Effector memory CD4-positive, alpha-beta T cell (primary cell): ENCODE results near the gene RHBG.

Experiments
- DNase-seq, 3 donors: peaks; one replicate each; pipeline ENCODE4 v3.0.0-alpha.2; 2020
- H3K27ac ChIP-seq: 2 replicates; pipeline ENCODE4 v1.7.0; 2013; ENCODE audit warnings: mild to moderate bottlenecking, low read length, moderate library complexity; ENCODE audit not compliant: insufficient read depth, poor library complexity, severe bottlenecking
- H3K27me3 ChIP-seq: replicated peaks from 2 replicates; pipeline ENCODE4 v1.7.0; 2013; ENCODE audit warnings: mild to moderate bottlenecking, low read length; ENCODE audit not compliant: insufficient read depth, control insufficient read depth, poor library complexity, severe bottlenecking
- H3K36me3 ChIP-seq: 2 replicates; pipeline ENCODE4 v1.7.0; 2013; ENCODE audit warnings: mild to moderate bottlenecking, low read length, moderate library complexity; ENCODE audit not compliant: control insufficient read depth, insufficient read depth
- H3K4me1 ChIP-seq: 2 replicates; pipeline ENCODE4 v1.7.0; 2013; ENCODE audit warnings: low read length, mild to moderate bottlenecking; ENCODE audit not compliant: control insufficient read depth, insufficient read depth, poor library complexity, severe bottlenecking
- H3K4me3 ChIP-seq: 2 replicates; pipeline ENCODE4 v1.7.0; 2013; ENCODE audit warnings: low read length, low read depth, mild to moderate bottlenecking; ENCODE audit not compliant: insufficient read depth, poor library complexity, severe bottlenecking
- H3K9me3 ChIP-seq: 2 replicates; pipeline ENCODE4 v1.7.0; 2013; ENCODE audit warnings: mild to moderate bottlenecking, low read length, moderate library complexity; ENCODE audit not compliant: control insufficient read depth

Gene RHBG

DNA sequence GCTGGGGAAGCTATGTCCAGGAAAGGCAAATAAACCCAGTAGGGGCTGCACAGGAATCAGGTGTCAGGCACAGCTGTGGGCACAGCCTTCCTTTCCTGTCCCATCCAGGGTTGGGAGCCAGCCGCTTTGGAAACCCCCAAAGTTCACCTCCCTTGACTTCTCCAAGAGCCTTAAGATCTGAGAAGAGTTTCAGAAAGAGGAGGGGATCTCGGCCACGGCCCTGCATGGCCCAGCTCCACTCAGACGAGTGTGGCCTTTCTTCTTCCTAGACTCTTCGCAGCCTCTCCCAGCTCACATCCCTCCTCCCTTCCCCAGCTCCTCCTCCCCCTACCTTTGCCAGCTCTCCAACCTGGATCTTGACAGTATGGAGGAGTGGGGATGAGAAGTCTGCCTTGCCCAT, 36.7 kb downstream of the RHBG start:
- no peaks in the 10 kb centered on the region for H3K36me3 ChIP-seq
- no peak for DNase-seq
- no peaks in the 10 kb centered on the region for H3K9me3 ChIP-seq
- no peaks in the 10 kb centered on the region for H3K4me1 ChIP-seq
- no peaks in the 10 kb centered on the region for H3K27me3 ChIP-seq
- H3K27ac ChIP-seq = no peak overlapping the region
- H3K4me3 ChIP-seq = no peak overlapping the region

- Histone ChIP-seq H3K36me3 (no peaks in the 10 kb centered on the region), H3K9me3 (no peaks in the 10 kb centered on the region), H3K27me3 (no peaks in the 10 kb centered on the region)
Measured at GRCh38 chr1:156406251-156406650, 37.2 kb downstream of the RHBG start.

GRCh38 chr1:156407344-156407743, 38.3 kb downstream of the RHBG start:
- Histone ChIP-seq H3K4me3 (no peak overlapping the region), H3K27me3 (no peaks in the 10 kb centered on the region), H3K9me3 (no peaks in the 10 kb centered on the region), H3K36me3 (no peaks in the 10 kb centered on the region), H3K27ac (no peak overlapping the region), H3K4me1 (no peaks in the 10 kb centered on the region)
- DNase-seq = no peak

More at GRCh38 chr1:156406251-156406650, 37.2 kb downstream of the RHBG start:
- Histone ChIP-seq H3K4me1 (no peaks in the 10 kb centered on the region), H3K27ac (no peak overlapping the region), H3K4me3 (no peak overlapping the region)
- no peak for DNase-seq

DNA sequence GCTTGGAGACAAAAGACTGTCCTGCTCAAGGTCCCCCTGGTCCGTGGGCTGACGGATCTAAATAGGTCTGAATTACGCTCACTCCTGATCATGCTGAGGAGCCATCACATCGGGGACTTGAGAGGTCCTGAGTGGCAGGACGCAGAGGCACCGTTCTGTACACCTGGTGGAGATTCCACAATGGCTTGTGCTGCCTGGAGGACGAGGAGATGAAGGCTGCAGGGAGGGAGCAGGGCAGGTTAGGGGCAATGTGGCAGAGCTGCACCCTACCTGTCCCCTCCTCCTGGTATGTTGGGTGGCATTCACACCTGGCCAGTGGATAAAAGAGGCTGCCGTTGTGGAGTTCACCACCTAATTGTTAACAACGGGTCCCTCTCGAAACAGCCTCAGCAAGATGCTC, 38.7 kb downstream of the RHBG start:
- Histone ChIP-seq H3K27ac (no peak overlapping the region), H3K36me3 (no peaks in the 10 kb centered on the region), H3K4me3 (no peak overlapping the region), H3K4me1 (no peaks in the 10 kb centered on the region), H3K9me3 (no peaks in the 10 kb centered on the region), H3K27me3 (no peaks in the 10 kb centered on the region)
- no peak for DNase-seq

GRCh38 chr1:156409439-156409838, 40.4 kb downstream of the RHBG start:
- no peak for DNase-seq
- Histone ChIP-seq H3K27me3 (no peaks in the 10 kb centered on the region), H3K9me3 (no peaks in the 10 kb centered on the region)

DNA sequence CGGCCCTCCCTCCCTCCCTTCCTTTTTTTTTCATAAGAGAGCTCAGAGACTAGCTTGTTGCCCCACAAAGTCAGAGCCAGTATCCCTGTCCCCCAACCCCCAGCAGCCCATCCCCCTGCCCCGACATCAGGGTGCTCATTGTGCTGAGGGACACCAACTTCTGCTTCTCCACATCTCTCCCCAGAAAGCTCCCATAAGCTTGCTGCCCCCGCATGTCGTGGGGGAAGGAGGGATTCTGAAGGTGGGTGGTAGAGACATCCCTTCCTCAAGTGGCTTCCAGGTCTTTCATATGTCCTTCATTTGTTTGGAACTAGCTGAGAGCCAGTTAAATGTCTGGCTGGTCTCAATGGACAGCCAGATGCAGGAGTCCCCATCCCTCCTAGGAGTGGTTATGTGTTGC, 41.2 kb downstream of the RHBG start:
- no peak for DNase-seq
- no peaks in the 10 kb centered on the region for H3K36me3 ChIP-seq
- H3K9me3 ChIP-seq = no peaks in the 10 kb centered on the region
- no peaks in the 10 kb centered on the region for H3K4me1 ChIP-seq
- no peak overlapping the region for H3K4me3 ChIP-seq
- peaks cover 2% of the 10 kb centered on the region for H3K27me3 ChIP-seq
- H3K27ac ChIP-seq = no peak overlapping the region

More at GRCh38 chr1:156409439-156409838, 40.4 kb downstream of the RHBG start:
- H3K4me3 ChIP-seq = no peak overlapping the region
- no peaks in the 10 kb centered on the region for H3K36me3 ChIP-seq
- H3K27ac ChIP-seq = no peak overlapping the region
- no peaks in the 10 kb centered on the region for H3K4me1 ChIP-seq

DNA sequence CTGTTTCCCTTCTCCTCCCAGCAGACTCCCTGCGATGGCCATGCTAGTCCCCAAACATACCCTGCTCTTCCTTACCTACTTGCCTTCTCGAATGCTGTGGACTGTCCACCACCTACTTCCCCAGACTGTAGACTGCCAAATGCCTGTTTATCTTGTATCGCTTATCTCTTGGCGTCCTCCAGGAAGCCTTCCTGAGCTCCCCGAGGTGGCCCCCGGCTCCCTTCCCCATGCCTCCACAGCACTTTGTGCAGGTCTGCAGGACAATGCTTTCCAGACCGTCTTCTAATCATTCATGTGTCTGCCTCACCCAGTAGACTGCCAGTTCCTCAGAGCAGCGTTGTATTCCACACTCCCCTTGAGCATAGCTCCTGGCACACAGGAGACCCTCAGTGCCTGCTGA, 41.7 kb downstream of the RHBG start:
- H3K4me1 ChIP-seq = no peaks in the 10 kb centered on the region
- H3K27me3 ChIP-seq = peaks cover 3% of the 10 kb centered on the region

GRCh38 chr1:156412653-156413321, 43.8 kb downstream of the RHBG start:
- Histone ChIP-seq H3K36me3 (no peaks in the 10 kb centered on the region), H3K27me3 (peaks cover 3% of the 10 kb centered on the region), H3K27ac (no peak overlapping the region)

More for the DNA sequence above, 41.7 kb downstream of the RHBG start:
- Histone ChIP-seq H3K9me3 (no peaks in the 10 kb centered on the region), H3K27ac (no peak overlapping the region), H3K36me3 (no peaks in the 10 kb centered on the region), H3K4me3 (no peak overlapping the region)
- no peak for DNase-seq

GRCh38 chr1:156413391-156414246, 44.6 kb downstream of the RHBG start:
- H3K4me1 ChIP-seq = no peaks in the 10 kb centered on the region
- H3K27me3 ChIP-seq = peaks cover 3% of the 10 kb centered on the region

More at GRCh38 chr1:156412653-156413321, 43.8 kb downstream of the RHBG start:
- Histone ChIP-seq H3K4me1 (no peaks in the 10 kb centered on the region), H3K9me3 (no peaks in the 10 kb centered on the region), H3K4me3 (no peak overlapping the region)
- no peak for DNase-seq

DNA sequence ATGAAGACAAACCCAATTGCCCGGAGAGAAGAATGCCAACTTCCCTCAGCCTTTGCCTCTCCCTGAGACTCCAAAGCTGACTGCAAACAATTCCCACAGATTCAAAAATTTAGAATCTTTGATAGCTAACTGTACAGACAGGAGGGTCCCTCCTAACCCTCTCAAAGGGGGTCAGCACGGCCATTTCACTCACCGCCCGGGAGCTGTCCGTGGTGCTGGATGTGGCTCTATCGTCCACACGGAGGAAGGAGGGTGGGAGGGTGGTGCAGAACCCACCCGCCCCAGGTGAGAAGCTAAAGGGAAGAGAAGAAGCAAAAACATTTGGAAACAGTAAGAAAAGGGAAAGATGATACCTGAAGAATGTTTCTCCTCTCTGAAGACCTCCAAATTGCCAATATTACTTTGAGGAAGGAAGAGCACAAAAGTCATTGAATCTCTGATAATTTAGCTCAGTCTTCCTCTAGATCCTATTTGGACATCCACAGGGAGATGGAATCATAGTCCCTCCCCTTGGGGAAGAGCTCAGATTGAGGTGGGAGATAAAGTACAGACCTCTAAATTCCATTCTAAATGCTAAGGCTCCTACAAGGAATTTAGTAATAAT, 45.6 kb downstream of the RHBG start:
- peaks cover 3% of the 10 kb centered on the region for H3K27me3 ChIP-seq
- no peak for DNase-seq
- H3K36me3 ChIP-seq = no peaks in the 10 kb centered on the region
- H3K4me1 ChIP-seq = peaks cover 1% of the 10 kb centered on the region
- H3K9me3 ChIP-seq = no peaks in the 10 kb centered on the region
- no peak overlapping the region for H3K27ac ChIP-seq
- no peak overlapping the region for H3K4me3 ChIP-seq

More at GRCh38 chr1:156413391-156414246, 44.6 kb downstream of the RHBG start:
- no peaks in the 10 kb centered on the region for H3K36me3 ChIP-seq
- no peak overlapping the region for H3K4me3 ChIP-seq
- H3K27ac ChIP-seq = no peak overlapping the region
- no peaks in the 10 kb centered on the region for H3K9me3 ChIP-seq
- DNase-seq = no peak
